VCaP (cell line): Measurements from ENCODE around the gene CCL24.
"Not testable (repeated sequence)": the region's sequence is repeated elsewhere in the genome, so short reads cannot be mapped to it uniquely, and the experiment has no call there.

Experiments used
- H3K27ac ChIP-seq: fragments of 450-650 bp; 2 replicates; pipeline ENCODE4 v1.5.1; 2017
- TF ChIP-seq, protein P1 (sequence below): fragments of 450-650 bp; conservative IDR thresholded peaks from 2 replicates; pipeline ENCODE4 v1.5.1; 2017; ENCODE audit warnings: mild to moderate bottlenecking, moderate library complexity

CCL24 gene

DNA sequence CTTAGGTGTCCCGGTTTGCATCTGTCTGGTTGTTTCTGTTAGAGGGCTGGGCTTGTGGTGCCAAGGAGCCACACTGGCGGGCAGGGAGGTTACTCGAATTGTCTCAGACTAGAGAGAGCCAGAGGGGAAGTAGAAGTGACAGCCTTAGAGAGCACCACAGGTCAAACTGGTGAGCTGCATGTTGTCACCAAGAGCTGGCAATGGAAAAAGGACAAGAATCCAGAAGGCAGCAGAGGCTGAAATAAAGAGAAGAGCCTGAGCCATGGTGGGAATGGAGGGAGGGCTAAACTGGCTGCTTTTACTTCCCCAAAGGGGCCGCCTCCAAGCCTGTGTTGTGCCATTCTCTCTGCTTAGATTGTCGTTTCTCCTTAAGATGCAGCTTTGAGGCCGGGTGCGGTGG lies 34.1 kb upstream of the CCL24 start:
- no peak overlapping the region for H3K27ac ChIP-seq
- TF ChIP-seq, protein P1, sequence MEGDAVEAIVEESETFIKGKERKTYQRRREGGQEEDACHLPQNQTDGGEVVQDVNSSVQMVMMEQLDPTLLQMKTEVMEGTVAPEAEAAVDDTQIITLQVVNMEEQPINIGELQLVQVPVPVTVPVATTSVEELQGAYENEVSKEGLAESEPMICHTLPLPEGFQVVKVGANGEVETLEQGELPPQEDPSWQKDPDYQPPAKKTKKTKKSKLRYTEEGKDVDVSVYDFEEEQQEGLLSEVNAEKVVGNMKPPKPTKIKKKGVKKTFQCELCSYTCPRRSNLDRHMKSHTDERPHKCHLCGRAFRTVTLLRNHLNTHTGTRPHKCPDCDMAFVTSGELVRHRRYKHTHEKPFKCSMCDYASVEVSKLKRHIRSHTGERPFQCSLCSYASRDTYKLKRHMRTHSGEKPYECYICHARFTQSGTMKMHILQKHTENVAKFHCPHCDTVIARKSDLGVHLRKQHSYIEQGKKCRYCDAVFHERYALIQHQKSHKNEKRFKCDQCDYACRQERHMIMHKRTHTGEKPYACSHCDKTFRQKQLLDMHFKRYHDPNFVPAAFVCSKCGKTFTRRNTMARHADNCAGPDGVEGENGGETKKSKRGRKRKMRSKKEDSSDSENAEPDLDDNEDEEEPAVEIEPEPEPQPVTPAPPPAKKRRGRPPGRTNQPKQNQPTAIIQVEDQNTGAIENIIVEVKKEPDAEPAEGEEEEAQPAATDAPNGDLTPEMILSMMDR = no peak

DNA sequence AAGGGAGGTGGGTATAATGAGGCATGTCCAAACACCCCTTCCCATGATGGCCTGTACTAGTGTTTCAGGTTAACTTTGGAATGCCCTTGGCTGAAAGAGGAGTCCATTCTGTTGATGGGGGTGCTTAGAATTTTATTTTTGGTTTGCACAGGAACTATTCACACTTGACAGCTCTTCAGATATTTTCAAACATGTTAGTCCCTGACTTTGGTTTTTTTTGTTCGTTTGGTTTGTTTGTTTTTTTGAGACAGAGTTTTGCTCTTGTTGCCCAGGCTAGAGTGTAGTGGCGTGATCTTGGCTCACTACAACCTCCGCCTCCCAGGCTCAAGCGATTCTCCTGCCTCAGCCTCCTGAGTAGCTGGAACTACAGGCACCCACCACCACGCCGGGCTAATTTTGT lies 31.5 kb upstream of the CCL24 start:
- H3K27ac ChIP-seq = not testable (repeated sequence)

DNA sequence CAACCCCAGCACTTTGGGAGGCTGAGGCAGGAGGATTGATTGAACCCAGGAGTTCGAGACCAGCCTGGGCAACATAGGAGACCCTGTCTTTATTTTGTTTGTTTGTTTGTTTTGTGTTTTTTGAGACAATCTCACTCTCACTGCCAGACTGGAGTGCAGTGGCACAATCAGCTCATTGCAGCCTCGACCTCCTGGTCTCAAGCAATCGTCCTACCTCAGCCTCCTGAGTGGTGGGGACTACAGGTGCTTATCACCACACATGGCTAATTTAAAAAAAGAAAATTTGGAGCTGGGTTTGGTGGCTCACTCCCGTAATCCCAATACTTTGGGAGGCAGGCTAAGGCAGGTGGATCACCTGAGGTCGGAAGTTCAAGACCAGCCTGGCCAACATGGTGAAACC lies 30.6 kb upstream of the CCL24 start:
- TF ChIP-seq, protein P1 = no peak
- no peak overlapping the region for H3K27ac ChIP-seq

GRCh38 chr7:75843613-75844116 lies 30.1 kb upstream of the CCL24 start:
- TF ChIP-seq, protein P1 = no peak
- no peak overlapping the region for H3K27ac ChIP-seq

GRCh38 chr7:75842836-75843446 lies 29.3 kb upstream of the CCL24 start:
- TF ChIP-seq, protein P1 = no peak
- no peak overlapping the region for H3K27ac ChIP-seq

DNA sequence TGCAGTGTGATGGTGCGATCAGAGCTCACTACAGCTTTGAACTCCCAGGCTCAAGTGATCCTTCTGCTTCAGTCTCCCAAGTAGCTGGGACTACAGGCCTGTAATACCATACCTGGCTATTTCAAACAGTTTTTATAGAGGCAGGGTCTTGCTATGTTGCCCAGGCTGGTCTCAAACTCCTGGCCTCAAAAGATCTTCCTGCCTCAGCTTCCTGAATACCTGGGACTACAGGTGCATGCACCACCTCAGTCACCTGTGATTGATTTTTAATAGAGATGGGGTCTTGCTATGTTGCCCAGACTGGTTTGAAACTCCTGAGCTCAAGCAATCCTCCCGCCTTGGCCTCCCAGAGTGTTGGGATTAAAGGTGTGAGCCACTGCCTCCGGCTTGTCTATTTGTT lies 26.4 kb upstream of the CCL24 start:
- H3K27ac ChIP-seq = no peak overlapping the region
- TF ChIP-seq, protein P1 = no peak

DNA sequence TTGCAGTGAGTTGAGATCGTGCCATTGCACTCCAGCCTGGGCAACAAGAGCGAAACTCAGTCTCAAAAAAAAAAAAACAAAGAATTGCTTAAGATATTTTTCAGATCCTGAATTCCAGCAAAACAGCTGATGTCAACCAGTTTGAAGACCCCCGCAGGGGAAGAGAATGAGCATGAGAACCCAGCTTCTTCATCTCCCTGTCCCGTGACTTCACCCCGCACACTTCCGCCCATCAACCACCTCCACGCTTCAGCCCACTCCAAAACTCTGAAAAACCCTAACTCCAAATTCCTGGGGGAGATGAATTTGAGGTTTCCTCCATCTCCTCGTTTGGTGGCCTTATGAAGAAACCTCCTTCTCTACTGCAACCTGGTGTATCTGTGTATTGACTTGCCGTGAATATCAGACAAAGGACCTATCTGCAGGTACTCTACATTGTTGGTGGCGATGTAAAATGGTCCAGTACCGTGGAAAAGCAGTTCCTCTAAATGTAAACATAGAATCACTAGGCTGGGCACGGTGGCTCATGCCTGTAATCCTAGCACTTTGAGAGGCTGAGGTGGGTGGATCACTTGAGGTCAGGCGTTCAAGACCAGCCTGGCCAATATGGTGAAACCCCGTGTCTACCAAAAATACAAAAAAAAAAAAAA lies 24.8 kb upstream of the CCL24 start:
- not testable (repeated sequence) for H3K27ac ChIP-seq

- TF ChIP-seq, protein P1 = no peak
Measured at GRCh38 chr7:75836798-75837197, 23.2 kb upstream of the CCL24 start.

More at GRCh38 chr7:75836798-75837197, 23.2 kb upstream of the CCL24 start:
- H3K27ac ChIP-seq = no peak overlapping the region
